HG02970 (cell line): ENCODE results near the gene CTNNA3.

ENCODE experiments used
- ATAC-seq: cut with Tn5 transposase; IDR thresholded peaks from one replicate; pipeline ENCODE4 v1.9.1; 2021; ENCODE audit warnings: mild to moderate bottlenecking, moderate library complexity, moderate number of reproducible peaks; ENCODE audit not compliant: unreplicated experiment, low FRiP score

CTNNA3 gene

DNA sequence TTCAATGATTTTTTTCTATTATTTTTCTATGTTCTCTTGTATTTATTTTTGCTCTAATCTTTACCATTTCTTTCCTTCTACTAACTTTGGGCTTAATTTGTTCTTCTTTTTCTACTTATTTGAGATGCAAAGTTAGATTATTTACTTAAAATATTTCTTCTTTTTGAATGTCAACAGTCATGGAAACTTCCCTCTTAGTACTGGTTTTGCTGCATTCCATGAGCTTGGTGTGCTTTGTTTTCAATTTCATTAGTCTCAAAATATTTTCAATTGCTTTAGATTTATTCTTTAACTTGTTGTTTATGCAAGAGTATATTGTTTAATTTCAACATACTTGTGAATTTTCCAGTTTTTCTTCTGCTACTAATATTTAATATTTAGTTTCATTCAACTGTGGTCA lies 539.8 kb downstream of the CTNNA3 start:
- ATAC-seq = no peak

DNA sequence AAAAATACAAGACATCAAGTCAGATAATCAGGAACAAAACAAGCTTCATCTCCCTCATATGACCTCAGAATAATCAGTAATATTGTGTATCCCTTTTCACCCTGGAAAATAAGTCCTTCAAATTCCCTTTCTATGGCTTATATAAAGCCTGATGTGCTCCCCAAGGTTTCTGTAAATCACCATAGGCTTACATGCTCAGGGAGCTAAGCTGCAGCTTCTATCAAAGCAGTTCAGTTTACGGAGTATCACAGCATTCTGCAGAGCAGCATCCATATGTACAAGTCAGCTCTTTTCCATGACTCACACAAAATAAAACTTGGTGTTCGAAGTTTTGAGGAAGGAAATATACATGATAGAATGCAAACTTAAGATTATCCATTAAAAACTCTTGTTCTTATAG lies 544.5 kb downstream of the CTNNA3 start:
- no peak for ATAC-seq

DNA sequence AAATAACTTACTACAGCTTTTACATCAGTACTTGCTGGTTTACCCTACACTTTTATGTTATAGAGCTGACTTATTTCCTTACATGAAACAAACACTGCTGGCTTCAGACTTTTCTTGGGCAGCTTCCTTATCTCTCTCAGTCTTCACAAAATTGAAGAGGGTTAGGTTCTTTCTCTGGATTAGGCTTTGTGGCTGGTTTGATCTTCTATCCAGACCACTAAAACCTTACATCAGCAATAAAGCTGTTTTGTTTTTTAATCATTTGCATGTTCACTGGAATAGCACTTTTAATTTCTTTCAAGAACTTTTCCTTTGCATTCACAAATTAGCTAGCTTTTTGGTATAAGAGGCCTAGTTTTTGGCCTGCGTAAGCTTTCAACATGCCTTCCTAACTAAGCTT lies 551.5 kb downstream of the CTNNA3 start:
- no peak for ATAC-seq

DNA sequence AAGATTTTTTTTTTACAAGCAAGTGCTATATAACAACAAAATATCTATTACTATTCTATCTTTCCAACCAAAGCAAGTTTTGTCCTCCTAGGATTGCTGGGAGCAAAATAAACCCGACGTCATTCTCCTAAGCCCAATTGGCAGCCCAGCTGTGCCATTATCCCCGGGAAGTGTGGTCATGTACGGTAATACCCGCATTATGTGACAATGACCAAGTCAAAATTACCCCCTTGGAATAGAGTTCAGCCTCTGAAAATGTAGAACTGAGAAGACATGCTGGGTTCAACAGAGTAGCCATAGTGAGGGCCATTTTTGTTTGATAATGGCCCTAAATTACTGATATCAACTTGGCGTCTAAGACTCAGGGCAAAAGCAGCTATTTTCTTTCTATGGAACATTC lies 554.7 kb downstream of the CTNNA3 start:
- ATAC-seq = no peak

DNA sequence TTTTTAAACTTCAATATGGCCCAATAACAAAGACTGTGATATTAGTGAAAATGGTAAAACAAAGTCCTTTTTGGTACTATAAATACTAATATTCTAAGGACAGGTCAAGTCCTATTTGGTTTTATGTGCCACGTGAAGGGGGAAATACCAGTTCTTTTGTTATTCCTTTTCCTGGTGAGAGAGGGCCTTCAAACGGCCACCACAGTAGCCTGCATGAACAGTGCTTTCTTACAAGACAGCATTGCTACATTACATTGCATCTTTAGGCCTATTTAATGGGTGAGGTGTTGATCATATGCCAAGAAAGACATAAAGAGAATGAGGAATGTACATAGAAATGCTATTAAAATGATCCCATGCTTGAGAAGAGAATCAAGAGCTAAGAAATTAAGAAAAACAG lies 555.4 kb downstream of the CTNNA3 start:
- ATAC-seq = no peak

DNA sequence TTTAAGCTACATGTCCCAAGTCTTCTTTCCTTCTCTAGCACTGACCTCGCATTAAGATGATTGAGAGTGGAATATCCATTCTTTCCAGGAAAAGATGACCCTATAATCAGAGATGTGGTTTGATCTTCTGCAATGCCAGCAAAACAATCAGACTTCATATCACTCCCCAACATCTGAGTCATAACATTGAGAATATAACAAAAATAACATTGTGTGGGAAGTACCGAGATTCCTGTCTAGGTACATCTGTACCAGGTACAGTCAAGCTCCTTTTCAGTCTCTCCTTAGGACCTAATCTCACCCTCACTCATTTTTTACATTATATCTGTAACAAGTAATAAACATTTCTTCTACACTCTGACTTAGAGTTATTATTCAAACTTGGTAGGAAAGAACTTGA lies 568.6 kb downstream of the CTNNA3 start:
- no peak for ATAC-seq

DNA sequence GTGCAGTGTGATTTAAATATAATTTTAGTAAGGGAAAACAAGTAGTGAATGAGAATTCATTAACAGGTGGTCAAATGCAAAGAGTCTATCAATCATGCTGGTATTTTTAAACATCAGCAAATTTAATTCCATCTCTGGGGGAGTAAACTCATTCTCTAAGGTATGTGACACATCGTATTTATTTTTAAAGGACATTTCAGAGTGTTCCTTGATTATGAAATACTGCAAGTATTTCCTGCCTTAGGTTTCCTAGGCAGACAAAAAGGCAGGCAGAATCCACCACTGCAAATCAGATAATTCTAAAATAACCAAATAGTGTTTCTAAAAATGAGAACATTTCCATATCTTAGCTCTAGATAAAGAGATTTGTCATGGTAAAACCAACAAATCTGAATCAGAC lies 576.3 kb downstream of the CTNNA3 start:
- ATAC-seq = no peak

DNA sequence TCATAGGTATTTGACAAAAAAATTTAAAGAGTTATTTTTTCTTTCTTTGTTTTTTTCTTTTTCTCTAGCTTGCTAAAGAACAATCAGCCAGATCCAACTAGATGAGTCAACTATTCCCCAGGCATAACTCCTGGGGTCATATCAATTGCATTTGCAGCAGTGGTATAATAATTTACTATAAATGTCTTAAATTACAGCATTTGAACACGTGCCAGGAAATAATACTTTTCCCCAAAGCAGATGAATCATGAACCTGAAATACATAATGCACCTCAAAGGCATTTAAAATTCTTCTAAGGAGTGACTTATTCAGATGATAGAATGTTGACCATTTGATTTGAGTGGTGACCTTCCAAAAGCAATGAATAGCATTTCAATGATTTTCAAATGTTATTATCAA lies 580.0 kb downstream of the CTNNA3 start:
- ATAC-seq = no peak

DNA sequence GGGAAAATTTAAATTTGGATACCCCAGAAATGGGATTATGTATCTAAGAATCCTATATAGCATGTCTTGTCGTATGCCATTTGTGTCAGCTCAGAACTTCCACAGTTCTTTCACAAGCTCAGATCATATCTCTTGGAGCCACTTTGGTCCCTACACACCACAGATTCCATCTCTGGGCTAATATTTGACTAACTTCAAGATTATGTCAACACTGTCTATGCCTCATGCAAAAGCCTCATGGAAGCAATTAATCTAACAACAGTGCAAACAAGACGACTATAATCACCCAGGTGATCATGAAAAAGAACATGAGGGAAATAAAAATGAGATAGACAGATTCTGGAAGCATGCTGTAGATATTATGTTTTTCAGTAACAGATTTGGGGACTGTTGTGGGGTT lies 581.0 kb downstream of the CTNNA3 start:
- no peak for ATAC-seq

DNA sequence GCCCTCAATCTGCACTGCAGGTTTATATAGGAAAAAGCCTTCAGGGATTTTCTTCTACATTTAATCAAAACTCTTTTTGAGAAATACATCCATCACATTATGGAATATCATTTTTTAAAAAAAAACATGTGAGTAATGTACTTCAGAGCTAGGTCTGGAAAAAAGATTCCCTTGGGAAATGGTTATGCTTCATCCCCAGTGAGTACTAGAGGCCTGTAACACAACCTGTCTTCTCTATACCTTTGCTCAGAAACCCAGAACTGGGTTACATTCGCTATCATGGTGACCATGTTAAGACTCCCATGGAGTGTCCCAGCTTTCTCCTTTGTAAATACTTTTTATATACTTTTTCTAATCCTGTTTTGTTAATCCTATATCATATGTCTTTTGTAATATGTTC lies 583.2 kb downstream of the CTNNA3 start:
- ATAC-seq = no peak

DNA sequence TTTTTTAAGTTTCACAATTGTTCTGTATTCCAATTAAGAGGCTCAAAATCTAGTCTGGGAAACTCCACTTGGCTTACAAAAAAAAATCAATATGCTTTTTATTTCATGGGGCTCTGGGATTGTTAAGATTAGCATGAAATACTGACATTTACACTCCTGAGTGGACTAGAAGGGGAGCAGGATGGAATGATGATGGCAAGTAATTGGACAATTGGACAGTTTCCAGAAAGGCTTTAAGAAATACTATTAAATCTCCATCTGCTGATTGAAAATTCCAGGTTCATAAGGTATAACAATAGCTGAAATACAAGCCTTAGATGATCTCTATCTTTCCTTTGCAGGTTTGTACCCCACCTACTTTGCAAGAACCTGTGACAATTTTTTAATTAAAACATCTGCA lies 585.7 kb downstream of the CTNNA3 start:
- no peak for ATAC-seq

DNA sequence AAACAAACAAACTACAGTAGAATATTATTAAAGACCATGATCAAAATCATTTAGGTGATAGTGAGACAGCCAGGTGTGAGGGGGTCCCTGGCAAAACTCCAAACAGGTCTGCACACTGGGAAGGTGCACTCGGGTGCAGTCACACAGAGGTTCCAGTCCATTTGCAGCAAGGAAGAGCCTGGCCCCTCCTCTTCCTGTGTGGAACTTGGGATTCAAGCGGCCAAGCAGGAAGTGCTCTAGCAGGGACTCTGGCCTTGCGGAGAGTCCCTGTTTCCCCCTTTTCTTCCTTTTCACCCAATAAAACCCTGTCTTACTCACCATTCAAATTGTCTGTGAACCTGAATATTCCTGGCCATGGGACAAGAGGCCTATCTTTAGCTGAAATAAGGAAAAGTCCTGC lies 588.3 kb downstream of the CTNNA3 start:
- no peak for ATAC-seq

DNA sequence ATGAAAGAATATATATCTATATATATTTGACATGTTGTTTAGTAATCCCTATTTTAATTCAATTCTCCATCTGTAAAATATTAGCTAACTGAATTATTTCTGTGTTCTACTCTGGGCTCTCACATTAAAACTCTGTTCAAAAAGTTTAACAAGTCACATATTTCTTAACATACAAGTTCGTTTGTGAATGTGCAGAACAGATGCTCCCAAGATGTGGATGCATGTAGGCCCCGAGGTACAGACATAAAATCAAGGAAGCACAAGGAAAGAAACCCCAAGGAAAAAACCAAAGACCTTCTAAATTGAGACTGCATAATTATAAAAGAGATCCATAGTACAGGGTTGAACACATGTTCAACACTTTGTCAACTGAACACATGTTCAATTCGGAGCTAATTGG lies 595.0 kb downstream of the CTNNA3 start:
- no peak for ATAC-seq

DNA sequence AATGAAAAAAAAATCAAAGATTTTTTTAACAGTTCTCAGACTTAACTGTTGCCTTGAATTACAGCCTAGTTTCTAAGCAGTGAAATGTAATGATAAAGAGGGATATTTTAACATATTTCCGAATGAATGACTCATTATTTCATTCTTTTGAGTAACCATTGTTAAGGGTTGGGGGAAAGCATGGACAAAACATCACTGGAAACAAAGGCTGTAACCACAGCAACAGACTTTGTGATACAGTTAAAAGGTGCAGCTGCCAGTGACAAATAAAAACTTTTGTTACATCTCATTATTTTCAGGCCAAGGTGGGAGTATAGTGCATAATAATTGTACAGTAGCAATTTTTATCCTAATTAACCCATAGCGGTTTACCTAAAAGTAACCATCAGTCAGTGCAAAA lies 597.5 kb downstream of the CTNNA3 start:
- no peak for ATAC-seq

DNA sequence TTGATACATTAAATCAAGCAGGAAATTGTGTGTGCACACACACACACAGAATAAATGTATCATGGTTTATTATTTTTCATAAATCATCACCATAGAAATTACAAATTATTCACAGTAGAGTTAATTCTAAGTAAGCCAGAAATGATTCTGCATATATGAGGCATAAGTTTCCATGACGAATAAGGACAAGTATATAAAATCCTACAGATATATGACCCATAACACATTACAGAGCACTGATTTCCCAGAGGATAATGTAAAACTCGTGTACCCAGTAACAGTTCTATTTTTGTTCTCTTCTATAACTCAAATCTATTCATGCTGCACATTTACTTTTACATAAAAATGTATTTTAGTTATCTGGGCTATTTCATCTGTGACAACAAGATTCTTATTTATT lies 600.5 kb downstream of the CTNNA3 start:
- ATAC-seq = no peak

DNA sequence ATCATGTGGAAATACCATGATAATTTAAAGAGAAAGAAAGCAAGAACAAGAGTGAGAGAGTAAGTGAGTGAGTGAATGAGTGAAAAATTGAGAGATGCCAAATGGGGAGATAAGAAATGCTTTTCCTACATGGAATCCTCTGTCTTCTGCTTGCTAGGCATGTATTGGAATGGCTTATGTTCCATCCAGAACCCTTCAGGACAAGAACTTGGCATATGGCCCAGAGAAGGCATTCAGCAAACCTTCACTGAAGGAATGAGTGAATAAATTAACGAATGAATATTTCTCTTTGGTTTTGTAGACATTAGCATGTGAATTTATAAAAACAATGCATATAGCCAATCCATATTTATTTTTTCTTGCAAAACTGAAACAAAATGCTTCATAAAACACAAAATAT lies 608.0 kb downstream of the CTNNA3 start:
- no peak for ATAC-seq

DNA sequence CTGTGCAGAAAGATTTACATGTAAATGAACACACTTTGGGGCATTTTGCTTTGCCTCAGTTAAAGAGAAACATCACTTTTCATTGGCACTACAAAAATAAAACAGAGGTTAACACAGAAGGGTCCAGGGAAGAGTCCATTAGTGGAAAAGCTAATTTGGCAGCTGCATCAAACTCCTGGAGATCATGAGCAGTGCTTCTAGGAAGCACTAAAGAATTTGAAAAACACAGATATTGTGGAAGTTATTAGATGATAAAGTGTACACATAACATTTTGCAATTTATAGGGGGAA lies 608.9 kb downstream of the CTNNA3 start:
- no peak for ATAC-seq

DNA sequence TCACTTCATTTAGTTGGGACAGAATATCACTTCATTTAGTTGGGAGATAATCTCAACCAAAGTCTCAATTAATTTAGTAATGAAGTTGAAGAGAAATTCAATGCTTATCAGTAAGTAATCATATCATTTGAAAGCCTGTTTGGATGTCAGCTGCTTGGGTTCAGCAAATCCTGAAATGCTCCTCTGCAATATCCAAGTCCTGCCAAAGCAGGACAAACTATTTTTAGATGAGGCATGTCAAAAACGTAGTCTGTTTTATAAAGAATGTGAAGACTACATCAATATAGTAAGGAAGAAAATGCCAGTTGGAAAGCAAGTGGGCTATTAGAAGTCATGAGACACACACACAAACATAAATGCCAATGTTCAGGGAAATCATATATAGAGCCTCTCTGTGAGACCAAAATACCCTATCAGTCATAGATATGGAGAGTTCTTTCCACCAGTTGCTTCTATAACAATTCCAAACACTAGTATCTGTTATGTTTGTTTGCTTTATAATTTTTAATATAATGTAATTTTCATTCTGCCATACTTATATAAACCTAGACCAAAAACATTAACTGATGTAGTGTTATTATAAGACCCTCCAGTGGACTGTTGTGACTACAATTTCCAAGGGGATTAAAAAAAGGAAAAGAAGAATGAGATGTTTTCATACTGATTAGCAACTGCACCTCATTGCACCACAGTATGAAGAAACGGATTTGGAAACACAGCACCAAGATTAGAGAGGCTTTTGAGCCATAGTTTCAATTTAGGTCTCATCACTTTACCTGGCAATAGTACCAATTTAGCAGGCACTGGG lies 609.5 kb downstream of the CTNNA3 start:
- ATAC-seq = no peak

DNA sequence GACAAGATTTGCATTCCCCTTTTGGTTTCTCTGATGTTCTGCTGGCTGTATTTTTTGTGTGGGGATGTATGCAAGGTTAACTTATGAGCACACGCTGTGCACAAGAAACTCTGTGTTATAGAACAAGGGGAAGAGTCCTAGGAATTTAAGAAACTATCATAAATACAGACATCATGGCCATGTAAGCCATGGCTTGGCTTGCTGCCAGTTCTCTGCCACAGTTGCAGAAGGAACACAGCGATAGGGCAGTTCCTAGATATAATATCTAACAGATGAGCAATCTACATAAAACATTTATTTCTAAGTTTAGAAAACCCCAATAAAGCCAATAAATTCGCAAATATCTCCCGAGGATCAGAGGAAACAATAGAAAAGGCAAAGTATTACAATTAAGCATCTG lies 616.9 kb downstream of the CTNNA3 start:
- no peak for ATAC-seq

DNA sequence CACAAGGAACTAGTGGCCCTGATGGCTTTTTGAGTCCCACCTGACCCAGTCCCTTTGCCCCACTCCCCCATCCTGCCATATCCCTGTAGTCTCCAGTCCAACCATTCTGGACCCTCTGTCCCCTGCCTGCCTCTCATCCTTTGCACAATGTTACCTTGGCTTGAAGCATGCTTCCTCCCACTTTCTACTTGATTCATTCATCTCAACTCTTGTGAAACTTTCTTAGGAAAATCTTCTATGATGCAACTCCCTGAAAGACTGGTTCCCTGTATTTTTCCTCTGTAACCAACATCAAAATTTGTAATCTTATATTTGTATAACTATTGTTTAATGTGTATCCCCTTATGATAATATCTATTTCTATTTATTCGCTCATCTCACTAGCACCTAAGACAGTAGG lies 618.6 kb downstream of the CTNNA3 start:
- ATAC-seq = no peak

DNA sequence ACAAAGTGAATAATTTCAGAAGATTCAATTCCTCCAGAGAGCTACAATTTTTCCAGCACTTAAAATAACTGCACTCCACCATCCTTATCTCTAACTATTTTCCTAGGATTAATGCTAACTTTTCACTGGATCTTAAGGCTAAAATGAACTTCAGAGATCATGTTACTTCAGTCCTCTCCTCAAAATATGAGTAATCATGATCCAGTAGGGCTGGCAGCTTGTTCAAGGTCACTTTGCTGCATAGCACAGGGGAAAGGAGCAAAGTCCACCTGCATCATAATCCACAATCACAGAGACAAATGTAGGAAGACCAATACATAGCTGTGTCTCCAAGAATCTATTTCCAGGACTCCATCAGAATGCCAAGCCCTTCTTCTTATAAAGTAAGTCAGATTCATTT lies 619.9 kb downstream of the CTNNA3 start:
- ATAC-seq = no peak

DNA sequence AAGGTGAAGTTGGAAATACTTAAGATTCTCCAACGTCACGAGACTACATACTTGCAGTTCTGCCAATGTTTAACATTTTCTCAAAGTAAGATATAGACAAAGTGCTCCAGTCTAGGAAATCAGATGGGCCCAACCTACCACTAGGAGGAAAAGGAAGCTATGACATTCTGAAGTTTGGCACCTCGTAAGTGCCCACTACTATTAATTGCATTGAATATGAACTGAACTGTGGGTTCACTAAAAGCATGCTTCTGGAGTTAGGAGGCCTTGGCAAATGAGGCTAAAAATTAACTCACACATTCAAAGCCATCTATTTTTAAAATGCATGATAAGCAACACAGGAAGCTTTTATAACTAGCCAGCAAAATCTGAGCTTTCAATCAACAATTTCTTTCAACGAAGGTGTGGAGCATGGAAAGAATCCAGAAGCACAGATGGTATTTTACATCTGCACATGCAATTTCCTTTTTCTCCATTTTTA lies 620.5 kb downstream of the CTNNA3 start:
- ATAC-seq = no peak

DNA sequence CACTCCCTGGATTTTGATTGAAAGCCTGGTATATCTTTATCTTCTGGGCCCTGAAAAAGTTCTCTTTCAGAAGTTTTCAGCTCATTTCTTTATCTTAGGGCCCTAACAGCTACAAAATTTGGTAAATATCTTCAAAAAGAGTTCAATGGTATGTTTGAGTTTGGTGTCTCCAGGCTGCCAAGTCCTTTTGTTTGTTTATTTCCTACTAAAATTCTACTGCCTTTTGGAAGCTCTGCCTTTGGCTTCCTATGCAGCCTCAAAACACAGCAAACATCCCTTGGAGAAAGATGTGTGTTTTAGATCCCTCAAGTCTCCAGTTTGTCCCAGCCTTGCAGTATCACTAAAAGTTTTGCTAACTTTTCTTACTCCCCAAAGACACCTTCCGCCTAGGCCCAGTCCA lies 623.3 kb downstream of the CTNNA3 start:
- no peak for ATAC-seq
